SK-N-SH treated with all-trans-retinoic acid at 6 μM for 48 hours (cell line): ENCODE results near the gene SHC3.

Experiments used
- ATAC-seq: fragments of 200-7000 bp; cut with Tn5 transposase; 3 replicates; pipeline ENCODE4 v1.9.1; 2020; ENCODE audit warnings: mild to moderate bottlenecking, moderate library complexity
- ARNTL ChIP-seq: fragments of 450-650 bp; formaldehyde crosslinking; IDR thresholded peaks from 2 replicates; pipeline ENCODE4 v1.5.0; 2020; ENCODE audit warnings: low read depth, mild to moderate bottlenecking, moderate library complexity, borderline replicate concordance
- BACH2 ChIP-seq: fragments of 250-450 bp; sonication (Bioruptor Pico); IDR thresholded peaks from 2 replicates; pipeline ENCODE4 v1.9.0; 2021; ENCODE audit warnings: mild to moderate bottlenecking, borderline replicate concordance
- CREB5 ChIP-seq: fragments of 250-450 bp; sonication (Bioruptor Pico); IDR thresholded peaks from 2 replicates; pipeline ENCODE4 v1.5.1; 2020; ENCODE audit warnings: low read depth, mild to moderate bottlenecking, moderate library complexity
- CSDC2 ChIP-seq: fragments of 250-450 bp; sonication (Bioruptor Pico); IDR thresholded peaks from 2 replicates; pipeline ENCODE4 v1.5.0; 2020; ENCODE audit warnings: mild to moderate bottlenecking, moderate library complexity
- CSRNP3 ChIP-seq: fragments of 250-450 bp; sonication (Bioruptor Pico); IDR thresholded peaks from 2 replicates; pipeline ENCODE4 v1.5.1; 2021; ENCODE audit warnings: mild to moderate bottlenecking, moderate library complexity
- ESRRG ChIP-seq: fragments of 250-450 bp; sonication (Bioruptor Pico); IDR thresholded peaks from 2 replicates; pipeline ENCODE4 v1.6.1; 2021; ENCODE audit warnings: mild to moderate bottlenecking
- ISL1 ChIP-seq: fragments of 250-450 bp; sonication (Bioruptor Pico); IDR thresholded peaks from 2 replicates; pipeline ENCODE4 v2.1.2; 2022; ENCODE audit warnings: mild to moderate bottlenecking, moderate library complexity
- OSR1 ChIP-seq: fragments of 250-450 bp; sonication (Bioruptor Pico); IDR thresholded peaks from 2 replicates; pipeline ENCODE4 v1.8.0; 2022; ENCODE audit warnings: moderate library complexity, mild to moderate bottlenecking, inconsistent platforms
- PATZ1 ChIP-seq: fragments of 250-450 bp; sonication (Bioruptor Pico); IDR thresholded peaks from 2 replicates; pipeline ENCODE4 v1.8.0; 2020; ENCODE audit warnings: mild to moderate bottlenecking, moderate library complexity, borderline replicate concordance
- PPARA ChIP-seq: fragments of 250-450 bp; sonication (Bioruptor Pico); IDR thresholded peaks from 2 replicates; pipeline ENCODE4 v1.5.0; 2020; ENCODE audit warnings: mild to moderate bottlenecking, borderline replicate concordance
- RARB ChIP-seq: fragments of 250-450 bp; sonication (Bioruptor Pico); IDR thresholded peaks from 2 replicates; pipeline ENCODE4 v1.8.0; 2021; ENCODE audit warnings: mild to moderate bottlenecking, moderate library complexity
- SNAI2 ChIP-seq: fragments of 250-450 bp; sonication (Bioruptor Pico); IDR thresholded peaks from 2 replicates; pipeline ENCODE4 v1.5.0; 2020; ENCODE audit warnings: mild to moderate bottlenecking, moderate library complexity
- TCF4 ChIP-seq: fragments of 250-450 bp; sonication (Bioruptor Pico); IDR thresholded peaks from 2 replicates; pipeline ENCODE4 v1.8.0; 2021; ENCODE audit warnings: mild to moderate bottlenecking, moderate library complexity, borderline replicate concordance
- TOX ChIP-seq: fragments of 250-450 bp; sonication (Bioruptor Pico); IDR thresholded peaks from 2 replicates; pipeline ENCODE4 v1.8.0; 2021; ENCODE audit warnings: mild to moderate bottlenecking, moderate library complexity, borderline replicate concordance
- TSHZ2 ChIP-seq: fragments of 250-450 bp; sonication (Bioruptor Pico); IDR thresholded peaks from 2 replicates; pipeline ENCODE4 v1.5.0; 2020; ENCODE audit warnings: mild to moderate bottlenecking, moderate library complexity
- ZFP3 ChIP-seq: fragments of 250-450 bp; sonication (Bioruptor Pico); IDR thresholded peaks from 2 replicates; pipeline ENCODE4 v1.5.0; 2020; ENCODE audit warnings: mild to moderate bottlenecking, moderate library complexity
- ZFP30 ChIP-seq: fragments of 450-650 bp; formaldehyde crosslinking; IDR thresholded peaks from 2 replicates; pipeline ENCODE4 v1.5.0; 2022; ENCODE audit warnings: mild to moderate bottlenecking, moderate library complexity
- ZNF565 ChIP-seq: fragments of 450-650 bp; formaldehyde crosslinking; conservative IDR thresholded peaks from 2 replicates; pipeline ENCODE4 v1.5.0; 2020; ENCODE audit warnings: low read depth, mild to moderate bottlenecking, moderate library complexity
- ZNF8 ChIP-seq: fragments of 450-650 bp; formaldehyde crosslinking; IDR thresholded peaks from 2 replicates; pipeline ENCODE4 v1.5.0; 2020; ENCODE audit warnings: mild to moderate bottlenecking, moderate library complexity

SHC3 gene

GRCh38 chr9:89167788-89168187 is 10.8 kb downstream of the SHC3 start:
- no peak for ATAC-seq
- TF ChIP-seq ZNF8 (CRISPR knock-in tag): no peak
- no peak for TF ChIP-seq RARB (CRISPR knock-in tag)
- no peak for TF ChIP-seq CSDC2 (CRISPR knock-in tag)
- TF ChIP-seq BACH2 (CRISPR knock-in tag): no peak
- no peak for TF ChIP-seq ARNTL (CRISPR knock-in tag)
- no peak for TF ChIP-seq TOX (CRISPR knock-in tag)
- TF ChIP-seq PATZ1 (CRISPR knock-in tag): no peak
- TF ChIP-seq ZNF565 (CRISPR knock-in tag): no peak
- no peak for TF ChIP-seq CSRNP3 (CRISPR knock-in tag)
- TF ChIP-seq CREB5 (CRISPR knock-in tag): no peak
- no peak for TF ChIP-seq OSR1

GRCh38 chr9:89166852-89167251 is 11.8 kb downstream of the SHC3 start:
- ATAC-seq: no peak
- no peak for TF ChIP-seq ARNTL (CRISPR knock-in tag)
- no peak for TF ChIP-seq SNAI2 (CRISPR knock-in tag)
- TF ChIP-seq ISL1 (CRISPR knock-in tag): no peak
- no peak for TF ChIP-seq PPARA (CRISPR knock-in tag)
- no peak for TF ChIP-seq PATZ1 (CRISPR knock-in tag)
- TF ChIP-seq CREB5 (CRISPR knock-in tag): no peak
- no peak for TF ChIP-seq CSDC2 (CRISPR knock-in tag)
- TF ChIP-seq ZFP30 (CRISPR knock-in tag): no peak
- TF ChIP-seq RARB (CRISPR knock-in tag): no peak
- no peak for TF ChIP-seq BACH2 (CRISPR knock-in tag)
- TF ChIP-seq ZNF8 (CRISPR knock-in tag): no peak
- no peak for TF ChIP-seq TCF4
- no peak for TF ChIP-seq TOX (CRISPR knock-in tag)
- no peak for TF ChIP-seq ZNF565 (CRISPR knock-in tag)
- TF ChIP-seq ZFP3 (CRISPR knock-in tag): no peak

GRCh38 chr9:89165880-89166279 is 12.7 kb downstream of the SHC3 start:
- no peak for TF ChIP-seq ZNF8 (CRISPR knock-in tag)
- no peak for TF ChIP-seq CSRNP3 (CRISPR knock-in tag)
- ATAC-seq: no peak

GRCh38 chr9:89165341-89165740 is 13.3 kb downstream of the SHC3 start:
- no peak for ATAC-seq
- TF ChIP-seq ESRRG (CRISPR knock-in tag) (no peak), TOX (CRISPR knock-in tag) (no peak), TCF4 (no peak), CSRNP3 (CRISPR knock-in tag) (no peak), TSHZ2 (CRISPR knock-in tag) (no peak), OSR1 (no peak)
